Stimulated activated CD4-positive, alpha-beta T cell treated with anti-CD3 and anti-CD28 coated beads, TNF-alpha, amount 100 ng/mL, for 24 hours (primary cell): Measurements from ENCODE around the gene CYP20A1.
A peak's percentile ranks its signal among the peaks of the same experiment; 100 is the strongest.
"Not testable (repeated sequence)": the region's sequence is repeated elsewhere in the genome, so short reads cannot be mapped to it uniquely, and the experiment has no call there.

Experiments
- DNase-seq, 3 experiments: peaks; one replicate each; pipeline ENCODE4 v3.0.0-alpha.2; 2020; ENCODE audit warnings: low read depth in 3 of 3

Gene CYP20A1

GRCh38 chr2:203238704-203239526, at the start of gene CYP20A1:
Gene CYP20A1 (plus strand): TSS chr2:203239018. CDS start chr2:203239063, 45 bp downstream.
- peak; percentile 94 to 96 (median 95) for DNase-seq

- not testable (repeated sequence) for DNase-seq
Observed at GRCh38 chr2:203190547-203190946, 48.3 kb upstream of the CYP20A1 start.

GRCh38 chr2:203191026-203191425, 47.8 kb upstream of the CYP20A1 start:
- DNase-seq: not testable (repeated sequence)

GRCh38 chr2:203191961-203192360, 46.9 kb upstream of the CYP20A1 start:
- DNase-seq: no peak

- no peak for DNase-seq
Observed at GRCh38 chr2:203195331-203196036, 43.3 kb upstream of the CYP20A1 start.

- no peak for DNase-seq
Observed at GRCh38 chr2:203200866-203201265, 38.0 kb upstream of the CYP20A1 start.

- DNase-seq: no peak
Observed at GRCh38 chr2:203201426-203201825, 37.4 kb upstream of the CYP20A1 start.

GRCh38 chr2:203209538-203209937, 29.3 kb upstream of the CYP20A1 start:
- no peak for DNase-seq

- DNase-seq: peak in 1 of 3 experiments; percentile 5
Observed at GRCh38 chr2:203225423-203226039, 13.3 kb upstream of the CYP20A1 start.

- not testable (repeated sequence) for DNase-seq
Observed at GRCh38 chr2:203229674-203230073, 9.1 kb upstream of the CYP20A1 start.

GRCh38 chr2:203237346-203238238, 1.2 kb upstream of the CYP20A1 start:
- DNase-seq: no peak

- DNase-seq: no peak
Observed at GRCh38 chr2:203238292-203238703, 520 bp upstream of the CYP20A1 start.

GRCh38 chr2:203240491-203240890, 1.7 kb downstream of the CYP20A1 start:
- no peak for DNase-seq

- DNase-seq: no peak
Observed at GRCh38 chr2:203242518-203242917, 3.7 kb downstream of the CYP20A1 start.

- DNase-seq: no peak
Observed at GRCh38 chr2:203246646-203247045, 7.8 kb downstream of the CYP20A1 start.

GRCh38 chr2:203252818-203253217, 14.0 kb downstream of the CYP20A1 start:
- DNase-seq: no peak

GRCh38 chr2:203253422-203254095, 14.7 kb downstream of the CYP20A1 start:
- DNase-seq: not testable (repeated sequence)

GRCh38 chr2:203261326-203262159, 22.7 kb downstream of the CYP20A1 start:
- no peak for DNase-seq

GRCh38 chr2:203279288-203279687, 40.5 kb downstream of the CYP20A1 start:
- no peak for DNase-seq
